NOMO-1 treated with dmso at 0.1 percent for 144 hours (cell line): ENCODE measurements around the gene CNKSR3.
A peak's percentile ranks its signal among the peaks of the same experiment; 100 is the strongest.

Experiments used
- DNase-seq: peaks from one replicate; lab custom pipeline; 2025; ENCODE audit not compliant: unreplicated experiment; lab: John Stamatoyannopoulos, UW

The CNKSR3 gene

DNA sequence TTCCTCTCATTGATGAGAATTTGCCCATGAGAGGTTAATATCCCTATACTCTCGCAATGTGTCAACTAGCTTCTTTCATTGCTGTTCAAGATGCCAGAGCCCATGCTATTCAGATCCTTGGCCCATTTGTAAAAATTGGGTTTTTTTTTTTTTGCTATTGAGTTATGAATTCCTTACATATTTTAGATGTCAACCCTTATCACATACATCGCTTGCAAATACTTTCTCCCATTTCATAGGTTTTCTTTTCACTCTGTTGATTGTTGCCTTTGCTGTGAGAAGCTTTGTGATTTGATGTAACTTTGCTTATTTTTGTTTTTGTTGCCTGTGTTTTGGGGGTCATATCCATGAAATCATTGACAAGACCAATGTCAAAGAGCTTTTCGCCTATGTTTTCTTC, 121.7 kb downstream of the CNKSR3 start:
- no peak for DNase-seq

DNA sequence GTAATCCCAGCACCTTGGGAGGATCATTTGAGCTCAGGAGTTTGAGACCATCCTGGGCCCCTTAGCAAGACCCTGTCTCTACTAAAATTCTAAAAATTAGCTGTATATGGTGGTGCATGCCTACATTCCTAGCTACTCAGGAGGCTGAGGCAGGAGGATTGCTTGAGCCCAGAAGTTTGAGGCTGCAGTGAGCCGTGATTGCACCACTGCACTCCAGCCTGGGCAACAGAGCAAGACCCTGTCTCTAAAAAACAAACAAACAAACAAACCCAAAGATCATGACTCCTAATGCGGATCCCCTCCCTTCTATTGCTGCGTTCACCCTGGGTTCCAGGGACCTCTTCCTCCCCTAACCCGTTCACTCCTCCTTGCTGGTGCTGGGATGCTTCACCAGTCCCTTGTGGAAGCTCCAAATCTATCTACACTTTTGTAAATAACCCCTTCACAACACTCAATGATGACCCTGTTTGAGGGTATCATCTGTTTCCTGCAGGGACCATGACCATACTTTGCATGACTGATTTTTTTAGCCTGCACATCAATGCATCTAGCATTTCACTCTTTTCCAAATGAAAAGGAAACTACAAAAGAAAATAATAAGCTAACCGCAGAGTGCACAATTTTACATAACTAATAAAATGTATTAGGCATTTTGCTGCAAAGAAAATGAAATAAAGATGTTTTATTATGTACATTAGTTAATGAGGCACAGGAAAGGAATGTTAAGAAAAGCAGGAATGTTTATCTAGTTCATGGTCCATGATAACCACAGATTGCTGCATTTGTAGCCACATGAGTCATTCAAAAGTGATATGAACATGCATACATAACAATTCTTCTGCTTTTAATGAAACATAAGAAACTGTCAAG, 123.4 kb downstream of the CNKSR3 start:
- DNase-seq, result no peak

DNA sequence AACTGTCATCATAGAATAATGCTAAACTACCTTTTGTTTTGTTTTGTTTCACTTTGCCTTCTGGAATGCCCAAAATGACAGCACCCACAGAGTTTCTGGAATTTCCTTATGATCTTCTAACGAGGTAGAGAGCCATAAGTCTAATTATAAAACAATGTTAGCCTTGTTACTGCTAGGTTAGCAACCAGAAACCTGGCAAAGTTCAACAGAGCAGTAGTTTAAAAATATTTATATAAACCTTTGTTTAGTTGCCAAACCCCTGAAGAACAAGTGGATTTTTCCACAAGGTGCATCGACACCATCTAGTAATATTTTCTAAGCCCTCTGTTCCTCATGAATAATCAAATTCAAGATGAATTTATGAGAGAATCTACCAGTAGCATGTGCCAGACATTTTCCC, 126.3 kb downstream of the CNKSR3 start:
- no peak for DNase-seq

GRCh38 chr6:154383273-154383672, 127.2 kb downstream of the CNKSR3 start:
- DNase-seq, result no peak

GRCh38 chr6:154382740-154383139, 127.7 kb downstream of the CNKSR3 start:
- no peak for DNase-seq

- no peak for DNase-seq
These were observed 128.9 kb downstream of the CNKSR3 start for GRCh38 chr6:154381548-154381947.

GRCh38 chr6:154380741-154381140, 129.7 kb downstream of the CNKSR3 start:
- no peak for DNase-seq

DNA sequence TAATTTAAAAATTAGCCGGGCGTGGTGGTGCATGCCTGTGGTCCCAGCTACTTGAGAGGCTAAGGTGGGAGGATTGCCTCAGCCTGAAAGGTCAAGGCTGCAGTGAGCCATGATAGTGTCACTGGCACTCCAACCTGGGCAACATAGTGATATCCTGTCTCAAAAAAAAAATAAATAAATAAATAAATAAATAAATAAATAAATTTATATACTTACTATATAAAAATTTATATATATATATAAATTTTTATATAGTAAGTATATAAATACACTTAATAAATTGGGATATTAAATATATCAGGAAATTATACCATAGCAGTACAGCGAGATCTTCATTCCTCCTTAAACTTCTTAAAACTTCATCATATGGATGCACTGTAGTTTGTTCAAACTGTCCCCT, 130.9 kb downstream of the CNKSR3 start:
- DNase-seq, result no peak

- DNase-seq, result no peak
These were observed 132.0 kb downstream of the CNKSR3 start for GRCh38 chr6:154378518-154378917.

DNA sequence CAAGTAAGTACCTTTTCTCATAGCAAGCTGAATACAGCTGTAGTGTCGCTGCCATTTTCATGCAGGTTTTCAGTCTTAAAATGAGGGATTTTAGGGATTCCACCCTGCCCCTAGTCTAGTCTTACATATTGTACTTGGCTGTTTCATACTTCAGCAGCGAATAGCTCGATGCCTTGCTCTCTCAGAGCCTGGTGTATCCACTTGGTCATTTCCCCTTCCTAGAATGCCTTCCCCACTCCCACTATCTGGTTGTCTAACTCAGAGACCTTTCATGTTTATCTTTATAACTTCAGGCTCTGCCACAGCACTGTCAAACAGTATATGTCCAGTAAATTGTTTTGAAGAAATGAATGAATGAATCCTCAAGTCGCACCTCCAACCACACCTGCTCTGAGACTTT, 132.8 kb downstream of the CNKSR3 start:
- no peak for DNase-seq

GRCh38 chr6:154373971-154374370, 136.5 kb downstream of the CNKSR3 start:
- no peak for DNase-seq

DNA sequence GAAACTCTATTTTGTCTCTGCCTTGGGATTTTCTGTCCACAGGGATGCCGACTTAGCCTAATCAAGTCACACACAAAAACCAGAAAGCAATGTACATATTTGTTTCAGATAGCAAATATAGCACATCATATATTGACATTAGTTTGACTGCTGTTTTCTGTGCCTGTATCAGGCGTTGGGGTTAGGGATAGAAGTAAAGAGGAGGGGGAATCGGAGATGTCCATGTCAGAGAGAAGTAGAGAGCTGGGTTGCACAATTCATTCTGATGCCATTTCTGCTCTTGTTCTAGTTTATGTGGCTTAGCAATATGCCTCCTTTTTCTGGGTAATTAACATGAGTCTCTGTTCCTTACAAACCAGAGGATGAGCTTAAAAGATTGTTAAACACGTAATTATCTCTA, 139.2 kb downstream of the CNKSR3 start:
- DNase-seq, result peak; percentile 48

DNA sequence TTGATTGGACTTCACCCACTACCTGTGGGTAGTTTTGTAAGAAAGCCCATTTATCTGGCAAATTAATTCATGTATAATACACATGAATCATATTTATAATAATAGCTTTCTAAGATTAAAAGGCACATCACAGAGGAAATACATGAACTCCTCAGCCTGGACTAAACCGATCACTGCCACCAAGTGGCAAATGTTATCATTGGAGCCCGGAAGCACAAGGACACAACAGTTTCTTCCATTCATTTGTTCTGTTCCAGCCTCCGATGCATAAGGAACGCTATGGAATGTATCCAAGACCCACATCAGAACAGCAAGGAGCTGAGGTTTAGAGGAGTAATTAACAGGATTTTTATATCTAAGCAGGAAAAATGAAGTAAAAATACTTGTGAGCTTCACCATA, 139.9 kb downstream of the CNKSR3 start:
- peak; percentile 23 for DNase-seq

GRCh38 chr6:154367839-154368695, 142.4 kb downstream of the CNKSR3 start:
- peak; percentile 36 for DNase-seq

GRCh38 chr6:154367336-154367735, 143.1 kb downstream of the CNKSR3 start:
- DNase-seq, result peak; percentile 10

GRCh38 chr6:154363821-154364220, 146.7 kb downstream of the CNKSR3 start:
- no peak for DNase-seq

- no peak for DNase-seq
These were observed 149.0 kb downstream of the CNKSR3 start for GRCh38 chr6:154361476-154361875.

- no peak for DNase-seq
These were observed 150.0 kb downstream of the CNKSR3 start for GRCh38 chr6:154360476-154360875.

- DNase-seq, result no peak
These were observed 150.8 kb downstream of the CNKSR3 start for GRCh38 chr6:154359679-154360078.

GRCh38 chr6:154359161-154359574, 151.3 kb downstream of the CNKSR3 start:
- DNase-seq, result peak; percentile 56

- no peak for DNase-seq
These were observed 152.4 kb downstream of the CNKSR3 start for GRCh38 chr6:154358019-154358545.

- peak; percentile 69 for DNase-seq
These were observed 153.8 kb downstream of the CNKSR3 start, which contains the start of gene IPCEF1 for GRCh38 chr6:154356690-154357089. Gene IPCEF1, minus strand, starts transcription at chr6:154356803. Its CDS starts 90,856 bp downstream, at chr6:154265947.
